HG03175 (cell line): ENCODE measurements around the gene TXN2.

Experiments used
- ATAC-seq: cut with Tn5 transposase; IDR thresholded peaks from one replicate; pipeline ENCODE4 v1.9.1; 2021; ENCODE audit warnings: mild to moderate bottlenecking, moderate library complexity; ENCODE audit not compliant: unreplicated experiment

TXN2 gene

GRCh38 chr22:36486619-36487384, 5.4 kb upstream of the TXN2 start:
- no peak for ATAC-seq

DNA sequence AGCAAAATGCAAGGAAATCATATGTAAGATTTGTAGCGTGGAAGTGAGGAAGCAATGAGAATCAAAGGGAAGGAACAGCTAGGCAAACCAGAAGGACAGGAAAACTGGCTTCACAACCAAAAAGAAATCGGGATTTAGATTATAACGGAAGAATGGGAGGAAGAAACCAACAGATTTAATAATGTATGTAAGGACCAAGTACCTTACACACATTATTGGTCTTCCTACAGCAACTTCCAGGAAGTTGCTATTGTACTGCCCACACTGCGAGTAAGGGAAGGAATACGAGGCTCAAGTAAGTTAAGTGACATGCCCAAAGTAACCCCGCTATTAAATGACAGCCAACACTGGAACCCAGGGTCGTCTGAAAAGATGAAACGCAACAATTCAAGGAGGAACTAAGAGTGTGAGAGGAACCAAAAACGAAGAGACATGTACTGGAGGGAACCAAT, 473 bp downstream of the TXN2 start:
- ATAC-seq = no peak

- no peak for ATAC-seq
These were observed 2.5 kb downstream of the TXN2 start for GRCh38 chr22:36478966-36479365.

- no peak for ATAC-seq
These were observed 6.1 kb downstream of the TXN2 start for GRCh38 chr22:36475341-36475740.

DNA sequence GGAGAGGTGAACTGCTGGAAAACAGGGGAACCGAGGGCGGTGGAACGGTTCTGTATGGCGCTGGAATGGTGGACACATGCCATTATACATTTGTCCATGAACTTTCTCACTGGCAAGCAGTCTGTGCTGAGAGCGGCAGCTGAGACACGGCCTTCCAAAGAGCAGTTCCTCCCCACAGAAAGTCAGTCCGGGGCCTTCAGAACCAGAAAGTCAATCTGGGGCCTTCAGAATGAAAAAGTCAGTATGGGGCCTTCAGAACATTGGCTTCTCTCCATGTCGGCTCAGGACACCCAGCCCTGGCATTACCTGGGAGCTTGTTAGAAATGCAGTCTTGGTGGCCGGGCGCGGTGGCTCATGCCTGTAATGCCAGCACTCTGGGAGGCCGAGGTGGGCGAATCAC, 8.8 kb downstream of the TXN2 start:
- ATAC-seq = no peak

GRCh38 chr22:36471341-36471821, 10.1 kb downstream of the TXN2 start:
- no peak for ATAC-seq

GRCh38 chr22:36470994-36471331, 10.5 kb downstream of the TXN2 start:
- ATAC-seq = no peak

- ATAC-seq = no peak
These were observed 11.1 kb downstream of the TXN2 start for GRCh38 chr22:36470162-36470993.

GRCh38 chr22:36469094-36469710, 12.2 kb downstream of the TXN2 start:
- no peak for ATAC-seq

GRCh38 chr22:36467946-36468345, 13.5 kb downstream of the TXN2 start:
- no peak for ATAC-seq

DNA sequence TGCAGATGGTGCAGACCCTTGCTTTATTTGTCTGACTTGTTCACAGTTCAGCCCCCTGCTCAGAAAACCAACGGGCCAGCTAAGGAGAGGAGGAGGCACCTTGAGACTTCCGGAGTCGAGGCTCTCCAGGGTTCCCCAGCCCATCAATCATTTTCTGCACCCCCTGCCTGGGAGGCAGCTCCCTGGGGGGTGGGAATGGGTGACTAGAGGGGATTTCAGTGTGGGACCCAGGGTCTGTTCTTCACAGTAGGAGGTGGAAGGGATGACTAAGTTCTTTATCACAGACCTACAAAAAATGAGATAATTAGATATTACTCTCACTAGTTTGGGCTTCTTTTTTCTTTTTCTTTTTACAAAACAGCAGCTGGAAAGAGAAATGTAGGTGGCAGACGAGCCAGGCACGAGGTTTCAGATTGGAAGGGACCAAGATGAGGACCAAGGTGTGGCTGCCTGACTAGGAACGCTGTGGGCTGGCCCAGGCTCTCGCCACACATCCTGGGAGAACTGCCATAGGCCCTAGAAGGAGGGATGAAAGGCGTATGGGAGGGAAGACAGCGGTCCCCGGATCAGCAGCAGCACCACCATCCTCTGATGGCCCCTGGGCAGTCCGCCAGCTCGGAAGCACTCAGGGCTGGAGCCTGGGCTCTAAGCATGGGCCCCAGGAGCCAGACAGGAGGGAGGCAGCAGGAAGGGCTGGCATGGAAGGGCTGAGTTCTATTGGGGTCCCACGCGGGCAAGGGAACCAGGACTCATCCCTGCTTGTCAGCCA, 14.2 kb downstream of the TXN2 start:
- ATAC-seq = no peak

DNA sequence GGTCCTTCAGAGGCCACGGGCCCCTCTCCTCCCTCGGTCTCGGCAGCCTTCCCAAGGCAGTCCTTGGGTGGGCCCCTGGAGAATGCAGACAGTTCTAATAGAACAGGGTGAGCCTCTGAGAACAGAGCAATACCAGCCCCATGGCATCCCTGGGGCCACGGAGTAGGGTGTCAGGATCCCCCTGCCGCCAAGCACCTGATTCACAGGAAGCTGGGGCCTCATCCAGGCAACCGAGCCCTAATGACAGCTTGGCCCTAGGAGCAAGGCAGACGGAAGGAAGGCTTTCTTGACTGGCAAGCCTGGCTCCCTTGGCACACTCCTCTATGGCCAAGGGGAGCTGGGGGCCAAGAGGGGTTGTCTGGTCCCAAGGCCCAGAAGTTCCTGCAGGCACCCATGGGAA, 15.2 kb downstream of the TXN2 start:
- ATAC-seq = no peak

DNA sequence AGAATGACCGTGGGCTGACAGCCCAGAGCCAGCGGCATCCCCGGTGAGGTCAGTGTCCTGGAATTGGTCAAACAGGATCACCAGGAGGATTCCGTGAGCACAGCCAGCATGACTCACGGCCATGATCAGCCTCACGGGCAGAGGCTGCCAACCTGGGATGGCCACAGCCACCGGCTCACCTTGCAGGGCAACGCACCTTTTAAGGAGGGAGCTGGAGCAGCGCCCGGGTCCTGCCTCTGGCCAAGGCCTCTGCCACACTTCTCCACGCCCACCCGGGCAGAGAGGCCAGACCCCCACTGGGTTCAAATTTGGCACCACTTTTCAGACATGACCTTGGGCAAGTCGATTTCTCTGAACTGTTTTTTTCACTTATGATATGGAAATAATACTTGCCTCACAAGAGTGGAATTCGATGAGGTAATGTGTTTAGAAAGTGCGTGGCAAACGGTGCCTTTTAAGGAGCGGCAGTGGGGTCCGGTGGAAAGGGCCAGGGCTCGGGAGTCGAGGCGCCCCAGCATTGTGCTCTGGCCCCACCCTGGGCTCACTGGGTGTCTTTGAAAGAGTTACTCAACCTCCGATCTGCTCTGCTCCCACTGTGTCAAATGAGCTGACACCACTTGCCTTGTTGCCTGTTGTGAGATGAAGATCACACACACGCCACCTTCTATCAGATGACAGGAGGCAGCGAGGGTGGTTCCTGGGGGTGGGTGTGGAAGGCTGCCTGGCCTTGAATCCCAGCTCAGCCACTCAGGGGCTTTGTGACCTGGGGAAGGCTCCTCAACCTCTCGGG, 16.0 kb downstream of the TXN2 start:
- no peak for ATAC-seq

DNA sequence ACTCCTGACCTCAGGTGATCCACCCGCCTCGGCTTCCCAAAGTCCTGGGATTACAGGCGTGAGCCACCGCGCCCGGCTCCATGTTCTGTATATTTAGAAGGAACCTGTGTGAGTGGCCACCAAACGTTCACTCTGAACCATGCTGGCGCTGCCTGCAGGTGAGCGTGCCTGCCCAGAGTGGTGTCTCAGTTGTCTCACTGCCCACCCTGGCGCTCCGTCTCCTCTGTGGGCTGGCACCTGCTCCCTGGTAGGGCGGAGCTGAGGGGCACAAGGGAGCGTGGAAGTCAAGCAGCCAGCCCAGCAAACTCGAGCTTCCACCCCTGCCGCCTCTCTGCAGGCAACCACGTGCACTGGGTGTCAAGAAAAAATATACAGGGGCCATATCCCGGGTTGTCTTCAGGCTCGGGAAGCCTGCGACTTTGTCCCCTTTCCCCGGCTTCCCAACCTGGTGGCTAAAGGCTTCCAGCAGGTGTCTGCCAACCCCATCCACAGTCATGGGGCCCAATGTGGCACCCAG, 16.7 kb downstream of the TXN2 start:
- no peak for ATAC-seq

- ATAC-seq = no peak
These were observed 17.7 kb downstream of the TXN2 start for GRCh38 chr22:36463783-36464184.

GRCh38 chr22:36461665-36462649, 19.5 kb downstream of the TXN2 start:
- ATAC-seq = no peak

DNA sequence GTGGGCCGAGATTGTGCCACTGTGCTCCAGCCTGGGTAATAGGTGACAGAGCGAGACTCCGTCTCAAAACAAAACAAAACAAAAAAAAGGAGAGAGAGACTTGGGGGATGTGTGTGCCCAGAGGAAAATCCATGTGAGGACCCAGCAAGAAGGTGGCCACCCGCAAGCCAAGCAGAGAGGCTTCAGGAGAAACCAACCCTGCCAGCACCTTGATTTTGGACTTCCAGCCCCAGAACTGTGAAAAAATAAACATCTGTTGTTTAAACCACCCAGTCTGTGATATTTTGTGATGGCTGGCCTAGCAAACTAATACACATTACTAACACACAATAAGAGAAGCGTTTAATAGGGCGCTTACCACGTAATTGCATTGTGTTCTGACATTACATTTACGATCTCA, 21.2 kb downstream of the TXN2 start:
- ATAC-seq = no peak

DNA sequence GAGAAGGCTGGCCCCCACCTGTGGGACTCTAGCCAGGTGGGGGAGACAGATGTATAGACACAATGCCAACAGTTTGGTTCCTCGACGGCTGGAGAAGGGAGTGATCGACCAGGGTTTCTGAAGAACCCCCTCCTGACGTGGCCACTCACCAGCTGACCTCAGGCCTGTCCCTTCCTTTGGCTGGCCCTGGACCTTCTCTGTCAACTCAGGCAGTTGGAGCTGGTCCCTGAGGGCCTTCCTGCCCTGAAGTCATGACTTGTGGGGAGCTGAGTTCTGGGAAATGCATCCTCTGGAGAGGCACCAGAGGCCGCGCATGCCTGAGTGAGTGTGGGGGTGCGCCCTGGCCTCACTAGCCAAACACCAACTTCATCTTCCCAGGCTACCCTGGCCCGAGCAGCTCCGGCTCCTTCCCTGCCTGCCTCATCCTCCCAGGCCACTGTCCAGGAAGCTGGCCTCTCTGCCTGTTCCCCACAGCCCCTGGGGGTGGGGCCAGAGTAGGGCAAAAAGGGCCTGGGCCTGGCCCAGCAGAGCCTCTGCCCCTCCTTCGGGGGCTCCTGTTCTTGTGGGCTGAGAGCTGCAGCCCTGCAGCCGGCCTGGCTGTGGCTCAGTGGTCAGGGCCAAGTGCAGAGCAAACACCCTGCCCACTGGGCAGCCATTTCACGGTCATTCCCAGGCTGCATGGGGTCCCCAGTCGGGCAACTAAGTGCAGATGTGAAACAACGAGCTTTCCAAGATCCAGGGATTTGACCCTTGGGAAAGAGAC, 23.6 kb downstream of the TXN2 start:
- ATAC-seq = no peak
